Mesodermal cell (in vitro differentiated cells): ENCODE data around the gene CADM2.

Source experiments
- H3K27ac ChIP-seq: 2 replicates; pipeline ENCODE4 v1.7.0; 2013; ENCODE audit warnings: mild to moderate bottlenecking, low read depth, low read length, moderate library complexity; ENCODE audit not compliant: severe bottlenecking
- H3K36me3 ChIP-seq: 2 replicates; pipeline ENCODE4 v1.7.1; 2013; ENCODE audit warnings: mild to moderate bottlenecking, low read length, moderate library complexity; ENCODE audit not compliant: control insufficient read depth, insufficient read depth
- H3K4me1 ChIP-seq: one replicate; pipeline ENCODE4 v1.7.1; 2013; ENCODE audit warnings: mild to moderate bottlenecking, low read length; ENCODE audit not compliant: insufficient read depth, control insufficient read depth, poor library complexity, severe bottlenecking
- H3K4me3 ChIP-seq: 2 replicates; pipeline ENCODE4 v1.7.0; 2013; ENCODE audit warnings: low read length, control low read depth, mild to moderate bottlenecking; ENCODE audit not compliant: insufficient read depth, poor library complexity, severe bottlenecking; ENCODE audit errors: extremely low read depth
- H3K9me3 ChIP-seq: 2 replicates; pipeline ENCODE4 v1.7.1; 2013; ENCODE audit warnings: mild to moderate bottlenecking, low read length, moderate library complexity; ENCODE audit not compliant: control insufficient read depth
- WGBS, 2 experiments: methylation state at CpG; one replicate each; pipeline ENCODE4 v1.1.5; 2013; ENCODE audit warnings: missing lambda C conversion rate in 2 of 2; ENCODE audit not compliant: insufficient coverage in 2 of 2; 5-methylcytosine and 5-hydroxymethylcytosine counted together

The CADM2 gene

GRCh38 chr3:84962415-84962814, 3.6 kb downstream of the CADM2 start:
- no peak overlapping the region for H3K4me3 ChIP-seq
- H3K9me3 ChIP-seq: no peaks in the 10 kb centered on the region
- H3K27ac ChIP-seq: no peak overlapping the region
- H3K4me1 ChIP-seq: peaks cover 4% of the 10 kb centered on the region
- 92% methylated on average over 4 of the region's 5 CpGs; no CpG with 5 or more reads in 1 of the 2 experiments for WGBS, 2 experiments
- H3K36me3 ChIP-seq: no peaks in the 10 kb centered on the region

- WGBS, 2 experiments: no CpG with 5 or more reads among the region's 2 CpGs
- H3K4me3 ChIP-seq: no peak overlapping the region
These were observed 4.3 kb downstream of the CADM2 start for GRCh38 chr3:84963137-84963536.

GRCh38 chr3:84965141-84965540, 6.4 kb downstream of the CADM2 start:
- peaks cover 3% of the 10 kb centered on the region for H3K4me1 ChIP-seq

More at GRCh38 chr3:84963137-84963536, 4.3 kb downstream of the CADM2 start:
- H3K4me1 ChIP-seq: peaks cover 7% of the 10 kb centered on the region
- no peak overlapping the region for H3K27ac ChIP-seq
- H3K36me3 ChIP-seq: no peaks in the 10 kb centered on the region
- no peaks in the 10 kb centered on the region for H3K9me3 ChIP-seq

GRCh38 chr3:84967767-84968581, 9.2 kb downstream of the CADM2 start:
- H3K4me1 ChIP-seq: peaks cover 3% of the 10 kb centered on the region
- H3K9me3 ChIP-seq: no peaks in the 10 kb centered on the region
- WGBS, 2 experiments: 40% methylated on average over 1 of the region's 5 CpGs; no CpG with 5 or more reads in 1 of the 2 experiments
- H3K27ac ChIP-seq: no peak overlapping the region
- no peaks in the 10 kb centered on the region for H3K36me3 ChIP-seq
- H3K4me3 ChIP-seq: no peak overlapping the region

More at GRCh38 chr3:84965141-84965540, 6.4 kb downstream of the CADM2 start:
- no peaks in the 10 kb centered on the region for H3K36me3 ChIP-seq
- WGBS, 2 experiments: no CpG with 5 or more reads among the region's 1 CpG
- H3K4me3 ChIP-seq: no peak overlapping the region
- no peak overlapping the region for H3K27ac ChIP-seq
- H3K9me3 ChIP-seq: no peaks in the 10 kb centered on the region

GRCh38 chr3:84968701-84969235, 10.0 kb downstream of the CADM2 start:
- H3K4me1 ChIP-seq: peaks cover 3% of the 10 kb centered on the region
- H3K4me3 ChIP-seq: no peak overlapping the region
- no peak overlapping the region for H3K27ac ChIP-seq
- no peaks in the 10 kb centered on the region for H3K9me3 ChIP-seq
- WGBS, 2 experiments: 70 to 100% methylated on average over 1 of the region's 2 CpGs
- no peaks in the 10 kb centered on the region for H3K36me3 ChIP-seq

GRCh38 chr3:84974347-84974746, 15.6 kb downstream of the CADM2 start:
- Histone ChIP-seq H3K9me3 (no peaks in the 10 kb centered on the region), H3K4me1 (no peaks in the 10 kb centered on the region), H3K4me3 (no peak overlapping the region), H3K27ac (no peak overlapping the region), H3K36me3 (no peaks in the 10 kb centered on the region)

- no peak overlapping the region for H3K4me3 ChIP-seq
- no peaks in the 10 kb centered on the region for H3K4me1 ChIP-seq
- H3K9me3 ChIP-seq: no peaks in the 10 kb centered on the region
- no peaks in the 10 kb centered on the region for H3K36me3 ChIP-seq
- no CpG with 5 or more reads among the region's 1 CpG for WGBS, 2 experiments
- H3K27ac ChIP-seq: no peak overlapping the region
These were observed 18.2 kb downstream of the CADM2 start for GRCh38 chr3:84977021-84977420.

- H3K36me3 ChIP-seq: no peaks in the 10 kb centered on the region
- WGBS, 2 experiments: 92% methylated on average over 2 of the region's 2 CpGs; no CpG with 5 or more reads in 1 of the 2 experiments
- H3K9me3 ChIP-seq: no peaks in the 10 kb centered on the region
- H3K27ac ChIP-seq: no peak overlapping the region
- H3K4me1 ChIP-seq: no peaks in the 10 kb centered on the region
- no peak overlapping the region for H3K4me3 ChIP-seq
These were observed 20.1 kb downstream of the CADM2 start for GRCh38 chr3:84978843-84979242.

- H3K27ac ChIP-seq: no peak overlapping the region
- WGBS, 2 experiments: 45 to 66% methylated on average over 2 to 3 of the region's 3 CpGs
- H3K4me3 ChIP-seq: no peak overlapping the region
- H3K4me1 ChIP-seq: no peaks in the 10 kb centered on the region
- no peaks in the 10 kb centered on the region for H3K36me3 ChIP-seq
- no peaks in the 10 kb centered on the region for H3K9me3 ChIP-seq
These were observed 21.2 kb downstream of the CADM2 start for GRCh38 chr3:84980011-84980410.

GRCh38 chr3:84980456-84980855, 21.7 kb downstream of the CADM2 start:
- no peak overlapping the region for H3K27ac ChIP-seq
- H3K36me3 ChIP-seq: no peaks in the 10 kb centered on the region
- 80 to 82% methylated on average over 1 to 2 of the region's 2 CpGs for WGBS, 2 experiments
- H3K4me1 ChIP-seq: no peaks in the 10 kb centered on the region
- no peak overlapping the region for H3K4me3 ChIP-seq
- no peaks in the 10 kb centered on the region for H3K9me3 ChIP-seq

GRCh38 chr3:84983490-84983889, 24.7 kb downstream of the CADM2 start:
- Histone ChIP-seq H3K4me3 (no peak overlapping the region), H3K36me3 (no peaks in the 10 kb centered on the region), H3K27ac (no peak overlapping the region), H3K4me1 (no peaks in the 10 kb centered on the region), H3K9me3 (no peaks in the 10 kb centered on the region)
- WGBS, 2 experiments: no CpG with 5 or more reads among the region's 3 CpGs
